Thyroid gland (tissue), 4 donors: Measurements from ENCODE around the gene HUWE1. TPM values are rescaled to one million over a fixed set of nuclear protein-coding genes. Genes with fewer than 3 reads are reported as not detected.

Experiments used
- DNase-seq, 2 donors: peaks; one replicate each; pipeline ENCODE4 v3.0.0-alpha.2; 2019
- H3K27ac ChIP-seq, 3 donors: fragments of 200-600 bp; sonication (generic); 1 replicate in 2 of 3; 2 replicates in 1 of 3; pipeline ENCODE4 v1.5.1; 2016 to 2019; ENCODE audit warnings: mild to moderate bottlenecking in 1 of 3, moderate library complexity in 1 of 3
- H3K27me3 ChIP-seq: fragments of 200-600 bp; sonication (generic); one replicate; pipeline ENCODE4 v1.5.1; 2019
- H3K36me3 ChIP-seq, 2 donors: fragments of 200-600 bp; sonication (generic); one replicate each; pipeline ENCODE4 v1.5.1; 2016 to 2019
- H3K4me1 ChIP-seq, 2 donors: fragments of 200-600 bp; sonication (generic); one replicate each; pipeline ENCODE4 v1.5.1; 2017 to 2019
- H3K4me3 ChIP-seq, 3 donors: fragments of 200-600 bp; sonication (generic); replicated peaks in 1 of 3; 1 replicate in 2 of 3; 2 replicates in 1 of 3; pipeline ENCODE4 v1.5.1; 2016; ENCODE audit warnings: mild to moderate bottlenecking in 1 of 3
- H3K9me3 ChIP-seq: fragments of 200-600 bp; sonication (generic); one replicate; pipeline ENCODE4 v1.5.1; 2017
- POLR2A ChIP-seq, 2 donors: fragments of 450-650 bp; IDR thresholded peaks; one replicate each; pipeline ENCODE4 v1.6.1; 2017; ENCODE audit warnings: antibody characterized with exemption in 2 of 2, mild to moderate bottlenecking in 2 of 2, moderate library complexity in 1 of 2
- WGBS, 2 donors: methylation state at CpG; one replicate each; pipeline ENCODE4 v1.1.5; 2017; 5-methylcytosine and 5-hydroxymethylcytosine counted together
- intact Hi-C: fragments of 100-400 bp; cut with DNase I; formaldehyde crosslinking; loops from one replicate; pipeline ENCODE4 v1.15.1; 2023
- total RNA-seq, 4 donors: library from RNA; depleted of rRNA; stranded (reverse); fragments of >200 nt; gene quantifications; one replicate each; pipeline ENCODE4 v1.2.3, GENCODE V29; 2016
- TF ChIP-seq, protein P1 (sequence below), 6 experiments: fragments of 200-600 bp in 3 of 6; fragments of 450-650 bp in 3 of 6; sonication (generic) in 3 of 6; IDR thresholded peaks; one replicate each; pipeline ENCODE4 v1.5.1; 2016 to 2019; ENCODE audit warnings: antibody characterized with exemption in 6 of 6, mild to moderate bottlenecking in 2 of 6, inconsistent platforms in 1 of 6, moderate library complexity in 1 of 6

Gene HUWE1
- total RNA-seq, 4 donors from 2014 or later, result 101 to 165 (median 151) TPM

GRCh38 chrX:53622431-53622830 is 64.1 kb downstream of the HUWE1 start:
- Histone ChIP-seq H3K4me3 (no peak overlapping the region), H3K36me3 (peaks cover 22 to 24% of the 10 kb centered on the region in 2 donors), H3K27ac (no peak overlapping the region), H3K9me3 (no peaks in the 10 kb centered on the region), H3K27me3 (no peaks in the 10 kb centered on the region), H3K4me1 (no peaks in the 10 kb centered on the region)
- TF ChIP-seq, protein P1, sequence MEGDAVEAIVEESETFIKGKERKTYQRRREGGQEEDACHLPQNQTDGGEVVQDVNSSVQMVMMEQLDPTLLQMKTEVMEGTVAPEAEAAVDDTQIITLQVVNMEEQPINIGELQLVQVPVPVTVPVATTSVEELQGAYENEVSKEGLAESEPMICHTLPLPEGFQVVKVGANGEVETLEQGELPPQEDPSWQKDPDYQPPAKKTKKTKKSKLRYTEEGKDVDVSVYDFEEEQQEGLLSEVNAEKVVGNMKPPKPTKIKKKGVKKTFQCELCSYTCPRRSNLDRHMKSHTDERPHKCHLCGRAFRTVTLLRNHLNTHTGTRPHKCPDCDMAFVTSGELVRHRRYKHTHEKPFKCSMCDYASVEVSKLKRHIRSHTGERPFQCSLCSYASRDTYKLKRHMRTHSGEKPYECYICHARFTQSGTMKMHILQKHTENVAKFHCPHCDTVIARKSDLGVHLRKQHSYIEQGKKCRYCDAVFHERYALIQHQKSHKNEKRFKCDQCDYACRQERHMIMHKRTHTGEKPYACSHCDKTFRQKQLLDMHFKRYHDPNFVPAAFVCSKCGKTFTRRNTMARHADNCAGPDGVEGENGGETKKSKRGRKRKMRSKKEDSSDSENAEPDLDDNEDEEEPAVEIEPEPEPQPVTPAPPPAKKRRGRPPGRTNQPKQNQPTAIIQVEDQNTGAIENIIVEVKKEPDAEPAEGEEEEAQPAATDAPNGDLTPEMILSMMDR (IDR thresholded peaks at IDR 0.05), result no peak
- TF ChIP-seq POLR2A (IDR thresholded peaks at IDR 0.05), result no peak
- WGBS, 2 donors, result 92 to 100% methylated on average over 2 of the region's 2 CpGs
- intact Hi-C loops, result no loop called here
- no peak for DNase-seq

GRCh38 chrX:53621418-53621986 is 65.0 kb downstream of the HUWE1 start:
- Histone ChIP-seq H3K4me3 (no peak overlapping the region), H3K27me3 (no peaks in the 10 kb centered on the region), H3K9me3 (no peaks in the 10 kb centered on the region), H3K36me3 (peaks cover 17 to 18% of the 10 kb centered on the region in 2 donors), H3K27ac (no peak overlapping the region), H3K4me1 (no peaks in the 10 kb centered on the region)
- TF ChIP-seq, protein P1 (IDR thresholded peaks at IDR 0.05), result no peak
- no peak for TF ChIP-seq POLR2A (IDR thresholded peaks at IDR 0.05)
- 93 to 96% methylated on average over 4 of the region's 4 CpGs for WGBS, 2 donors
- DNase-seq, result no peak
- intact Hi-C loops, result no loop called here

GRCh38 chrX:53616946-53617345 is 69.6 kb downstream of the HUWE1 start:
- Histone ChIP-seq H3K36me3 (peaks cover 17 to 31% of the 10 kb centered on the region in 2 donors), H3K27me3 (no peaks in the 10 kb centered on the region), H3K4me3 (no peak overlapping the region), H3K27ac (no peak overlapping the region), H3K4me1 (no peaks in the 10 kb centered on the region), H3K9me3 (no peaks in the 10 kb centered on the region)
- 32 to 73% methylated on average over 6 of the region's 6 CpGs for WGBS, 2 donors
- TF ChIP-seq, protein P1 (IDR thresholded peaks at IDR 0.05), result no peak
- TF ChIP-seq POLR2A (IDR thresholded peaks at IDR 0.05), result no peak
- DNase-seq, result peak; percentile 14 to 25
- intact Hi-C loops, result no loop called here

DNA sequence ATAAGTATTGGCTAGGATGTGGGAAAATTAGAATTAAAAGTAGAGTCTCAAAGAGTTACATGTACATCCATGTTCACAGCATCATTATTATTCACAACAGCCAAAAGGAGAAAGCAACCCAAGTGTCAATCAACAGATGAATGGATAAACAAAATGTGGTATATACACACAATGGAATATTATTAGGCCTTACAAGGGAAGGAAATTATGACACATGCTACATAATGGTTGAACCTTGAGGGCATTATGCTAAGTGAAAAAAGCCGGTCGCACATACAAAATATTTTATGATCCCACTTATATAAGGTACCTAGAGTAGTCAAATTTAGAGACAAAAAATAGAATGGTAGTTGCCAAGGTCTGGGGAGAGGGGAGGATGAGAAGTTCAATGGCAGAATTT is 80.1 kb downstream of the HUWE1 start:
- Histone ChIP-seq H3K9me3 (no peaks in the 10 kb centered on the region), H3K27me3 (no peaks in the 10 kb centered on the region), H3K36me3 (peaks cover 11 to 27% of the 10 kb centered on the region in 2 donors), H3K4me1 (no peaks in the 10 kb centered on the region), H3K27ac (no peak overlapping the region), H3K4me3 (no peak overlapping the region)
- intact Hi-C loops, result no loop called here
- TF ChIP-seq, protein P1 (IDR thresholded peaks at IDR 0.05), result no peak
- TF ChIP-seq POLR2A (IDR thresholded peaks at IDR 0.05), result no peak
- DNase-seq, result no peak
- 82 to 94% methylated on average over 2 of the region's 2 CpGs for WGBS, 2 donors

- Histone ChIP-seq H3K4me1 (no peaks in the 10 kb centered on the region), H3K27ac (no peak overlapping the region), H3K9me3 (no peaks in the 10 kb centered on the region), H3K27me3 (no peaks in the 10 kb centered on the region), H3K36me3 (peaks cover 17 to 35% of the 10 kb centered on the region in 2 donors), H3K4me3 (no peak overlapping the region)
- intact Hi-C loops, result no loop called here
- no peak for TF ChIP-seq POLR2A (IDR thresholded peaks at IDR 0.05)
- TF ChIP-seq, protein P1 (IDR thresholded peaks at IDR 0.05), result no peak
- DNase-seq, result no peak
- 83 to 85% methylated on average over 4 of the region's 4 CpGs for WGBS, 2 donors
These were observed 81.5 kb downstream of the HUWE1 start for GRCh38 chrX:53605004-53605403.
